AG10803 (cell line): ENCODE results near the gene SNAPC4.

ENCODE experiments used
- DNase-seq: peaks from one replicate; pipeline ENCODE4 v3.0.0; 2010; ENCODE audit warnings: low read depth
- H3K4me3 ChIP-seq: 2 replicates; pipeline ENCODE4 v1.5.1; 2011; ENCODE audit warnings: mild to moderate bottlenecking, low read length, control low read depth
- TF ChIP-seq, protein P1 (sequence below): conservative IDR thresholded peaks from 2 replicates; pipeline ENCODE4 v1.5.1; 2011; ENCODE audit warnings: mild to moderate bottlenecking, low read length, control low read depth, inconsistent platforms

The SNAPC4 gene

DNA sequence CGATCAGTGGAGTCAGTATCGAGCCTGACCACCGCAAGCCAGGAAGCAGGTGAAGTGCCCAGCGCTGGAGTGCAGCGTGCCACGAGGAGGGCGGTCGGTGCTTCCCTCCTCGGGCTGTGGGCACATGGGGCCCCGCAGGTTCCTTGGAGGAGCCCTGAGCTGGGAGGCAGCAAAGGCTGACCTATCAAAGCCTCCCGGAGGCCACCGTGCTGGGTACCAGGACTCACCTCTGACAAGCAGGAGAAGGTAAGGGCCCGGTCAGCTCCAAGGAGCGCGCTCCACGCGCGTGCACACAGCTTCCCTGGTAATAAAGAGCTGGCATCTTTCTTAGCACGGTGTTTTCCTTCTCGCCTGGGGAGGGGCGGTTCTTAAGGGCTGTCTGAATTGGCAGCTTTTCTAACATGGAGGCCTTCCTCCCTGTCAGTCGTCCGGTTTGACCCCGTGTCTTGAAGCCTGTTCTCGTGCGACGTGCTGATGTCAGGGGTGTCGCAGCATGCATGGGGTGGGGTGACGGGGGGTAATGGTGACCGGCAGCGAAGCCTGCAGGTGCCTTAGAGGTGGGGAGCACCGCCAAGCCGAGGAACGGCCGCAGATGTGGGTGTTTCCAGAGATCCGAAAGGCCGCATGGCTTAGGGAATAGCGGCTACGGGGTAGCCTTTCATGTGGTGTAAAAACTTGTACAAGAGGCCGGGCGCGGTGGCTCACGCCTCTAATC lies 23.6 kb upstream of the SNAPC4 start:
- DNase-seq: no peak
- no peak overlapping the region for H3K4me3 ChIP-seq
- TF ChIP-seq, protein P1, sequence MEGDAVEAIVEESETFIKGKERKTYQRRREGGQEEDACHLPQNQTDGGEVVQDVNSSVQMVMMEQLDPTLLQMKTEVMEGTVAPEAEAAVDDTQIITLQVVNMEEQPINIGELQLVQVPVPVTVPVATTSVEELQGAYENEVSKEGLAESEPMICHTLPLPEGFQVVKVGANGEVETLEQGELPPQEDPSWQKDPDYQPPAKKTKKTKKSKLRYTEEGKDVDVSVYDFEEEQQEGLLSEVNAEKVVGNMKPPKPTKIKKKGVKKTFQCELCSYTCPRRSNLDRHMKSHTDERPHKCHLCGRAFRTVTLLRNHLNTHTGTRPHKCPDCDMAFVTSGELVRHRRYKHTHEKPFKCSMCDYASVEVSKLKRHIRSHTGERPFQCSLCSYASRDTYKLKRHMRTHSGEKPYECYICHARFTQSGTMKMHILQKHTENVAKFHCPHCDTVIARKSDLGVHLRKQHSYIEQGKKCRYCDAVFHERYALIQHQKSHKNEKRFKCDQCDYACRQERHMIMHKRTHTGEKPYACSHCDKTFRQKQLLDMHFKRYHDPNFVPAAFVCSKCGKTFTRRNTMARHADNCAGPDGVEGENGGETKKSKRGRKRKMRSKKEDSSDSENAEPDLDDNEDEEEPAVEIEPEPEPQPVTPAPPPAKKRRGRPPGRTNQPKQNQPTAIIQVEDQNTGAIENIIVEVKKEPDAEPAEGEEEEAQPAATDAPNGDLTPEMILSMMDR: no peak

DNA sequence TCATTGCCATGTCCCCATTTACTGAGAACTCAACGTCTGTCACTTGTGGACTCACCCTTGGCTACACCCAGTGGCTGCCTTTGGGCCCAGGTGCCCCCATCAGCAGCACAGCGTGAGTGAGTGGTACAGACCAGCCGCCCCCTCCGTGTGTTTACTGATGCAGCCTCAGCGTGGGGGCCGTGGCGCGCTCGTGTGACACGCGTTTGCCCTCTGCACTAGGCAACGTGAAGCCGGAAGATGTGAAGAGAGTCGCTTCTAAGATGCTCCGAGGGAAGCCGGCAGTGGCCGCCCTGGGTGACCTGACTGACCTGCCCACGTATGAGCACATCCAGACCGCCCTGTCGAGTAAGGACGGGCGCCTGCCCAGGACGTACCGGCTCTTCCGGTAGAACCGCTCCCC lies 22.9 kb upstream of the SNAPC4 start:
- no peak overlapping the region for H3K4me3 ChIP-seq
- TF ChIP-seq, protein P1: no peak
- DNase-seq: no peak

DNA sequence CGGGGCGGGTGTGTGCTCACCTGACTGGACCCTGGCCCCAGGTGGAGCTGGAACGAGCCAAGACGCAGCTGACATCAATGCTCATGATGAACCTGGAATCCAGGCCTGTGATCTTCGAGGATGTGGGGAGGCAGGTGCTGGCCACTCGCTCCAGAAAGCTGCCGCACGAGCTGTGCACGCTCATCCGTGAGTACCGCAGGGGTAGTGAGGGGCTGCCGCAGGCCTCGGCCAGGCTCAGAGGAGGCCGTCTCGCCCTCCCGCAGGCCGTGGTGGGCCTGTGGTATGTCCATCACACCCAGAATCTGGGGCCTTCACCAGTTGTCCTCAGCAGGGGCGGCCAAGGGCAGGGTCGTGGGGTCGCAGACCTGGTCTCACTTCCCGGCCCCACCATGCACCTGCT lies 21.8 kb upstream of the SNAPC4 start:
- DNase-seq: no peak
- TF ChIP-seq, protein P1: no peak
- no peak overlapping the region for H3K4me3 ChIP-seq

DNA sequence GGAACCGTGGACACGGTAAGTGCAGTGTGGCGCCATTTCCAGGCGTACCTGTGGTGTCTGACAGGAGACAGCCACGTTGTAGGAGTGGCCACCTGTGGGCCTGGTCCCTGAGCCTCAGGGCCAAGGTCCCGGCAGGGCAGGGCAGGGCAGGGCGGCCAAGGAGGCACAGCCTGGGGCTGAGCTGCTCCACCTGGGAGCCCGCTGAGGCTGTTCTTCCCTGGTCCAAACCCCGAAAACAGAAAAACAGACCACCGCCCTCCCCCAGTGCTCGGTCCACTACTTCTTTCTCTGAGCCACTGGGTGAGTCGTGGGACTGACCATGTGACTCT lies 19.1 kb upstream of the SNAPC4 start:
- DNase-seq: no peak
- TF ChIP-seq, protein P1: no peak

DNA sequence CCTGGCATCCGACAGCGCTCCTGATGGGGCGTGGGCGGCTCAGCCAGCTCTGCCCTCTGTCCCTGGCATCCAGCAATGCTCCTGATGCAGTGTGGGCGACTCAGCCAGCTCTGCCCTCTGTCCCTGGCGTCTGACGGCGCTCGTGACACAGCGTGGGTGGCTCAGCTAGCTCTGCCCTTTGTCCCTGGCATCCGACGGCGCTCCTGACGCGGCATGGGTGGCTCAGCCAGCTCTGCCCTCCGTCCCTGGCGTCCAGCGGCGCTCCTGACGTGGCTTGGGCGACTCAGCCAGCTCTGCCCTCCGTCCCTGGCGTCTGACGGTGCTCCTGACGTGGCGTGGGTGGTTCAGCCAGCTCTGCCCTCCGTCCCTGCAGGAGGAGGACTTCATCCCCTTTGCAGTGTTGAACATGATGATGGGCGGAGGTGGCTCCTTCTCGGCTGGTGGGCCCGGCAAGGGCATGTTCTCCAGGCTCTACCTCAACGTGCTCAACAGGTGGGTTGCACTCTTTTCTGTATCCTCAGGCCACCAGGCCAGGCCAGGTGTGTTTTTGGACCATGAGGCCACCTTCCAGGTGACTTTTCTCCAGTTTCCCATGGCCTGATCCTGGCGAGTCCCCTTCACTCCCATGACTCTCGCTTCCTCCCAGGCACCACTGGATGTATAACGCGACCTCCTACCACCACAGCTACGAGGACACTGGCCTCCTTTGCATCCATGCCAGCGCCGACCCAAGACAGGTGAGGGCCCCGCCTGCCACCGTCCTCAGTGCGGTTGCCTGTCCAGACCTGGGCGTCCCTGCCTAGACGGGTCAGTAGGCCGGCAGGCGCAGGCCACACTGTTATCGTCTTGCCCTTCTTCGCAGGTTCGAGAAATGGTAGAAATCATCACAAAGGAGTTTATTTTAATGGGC lies 18.5 kb upstream of the SNAPC4 start:
- no peak overlapping the region for H3K4me3 ChIP-seq
- DNase-seq: no peak
- TF ChIP-seq, protein P1: no peak

More for the DNA sequence above, 19.1 kb upstream of the SNAPC4 start:
- no peak overlapping the region for H3K4me3 ChIP-seq

DNA sequence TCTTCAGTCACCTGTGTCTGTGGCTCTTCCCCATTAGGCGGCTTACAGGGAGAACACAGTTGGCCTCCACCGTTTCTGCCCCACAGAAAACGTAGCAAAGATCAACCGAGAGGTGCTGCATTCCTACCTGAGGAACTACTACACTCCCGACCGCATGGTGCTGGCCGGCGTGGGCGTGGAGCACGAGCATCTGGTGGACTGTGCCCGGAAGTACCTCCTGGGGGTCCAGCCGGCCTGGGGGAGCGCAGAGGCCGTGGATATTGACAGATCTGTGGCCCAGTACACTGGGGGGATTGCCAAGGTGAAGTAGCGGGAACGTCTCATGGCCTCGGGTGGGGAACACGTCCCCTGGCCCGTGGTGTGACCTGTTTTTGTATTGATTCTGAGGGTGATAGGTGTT lies 16.9 kb upstream of the SNAPC4 start:
- no peak for DNase-seq
- TF ChIP-seq, protein P1: no peak
- no peak overlapping the region for H3K4me3 ChIP-seq

DNA sequence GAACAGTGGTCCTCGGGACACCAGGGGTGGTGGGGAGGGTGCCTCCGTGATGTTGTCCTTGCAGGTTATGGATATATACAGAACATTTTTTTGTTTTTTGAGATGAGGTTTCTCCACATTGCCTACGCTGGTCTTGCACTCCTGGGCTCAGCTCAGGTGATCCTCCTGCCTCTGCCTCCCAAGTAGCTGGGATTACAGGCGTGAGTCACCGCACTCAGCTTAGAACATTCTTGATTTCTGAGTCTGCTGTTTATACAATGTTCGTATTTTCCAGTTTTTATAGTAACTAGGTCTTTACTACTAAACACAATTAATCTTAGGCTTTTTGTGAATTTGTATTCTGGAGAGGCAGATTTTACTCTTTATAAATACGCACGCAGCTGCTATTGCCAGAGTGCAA lies 16.5 kb upstream of the SNAPC4 start:
- TF ChIP-seq, protein P1: no peak
- no peak overlapping the region for H3K4me3 ChIP-seq
- DNase-seq: no peak
